Stomach (tissue), 9 donors: Measurements from ENCODE around the gene PCP4L1. TPM values are rescaled to one million over a fixed set of nuclear protein-coding genes. Genes with fewer than 3 reads are reported as not detected.
"Not testable (repeated sequence)": the region's sequence is repeated elsewhere in the genome, so short reads cannot be mapped to it uniquely, and the experiment has no call there.

Experiments used
- DNase-seq, 2 donors: peaks; one replicate each; pipeline versions ENCODE4 v3.0.0 to v3.0.0-alpha.2; 2013 to 2019
- H3K27ac ChIP-seq, 5 donors: fragments of 200-600 bp in 4 of 5; sonication (generic) in 4 of 5; one replicate each; pipeline ENCODE4 v1.5.1; 2013 to 2019; ENCODE audit warnings: mild to moderate bottlenecking in 1 of 5, moderate library complexity in 1 of 5
- H3K27me3 ChIP-seq, 3 donors: fragments of 200-600 bp; sonication (generic); one replicate each; pipeline ENCODE4 v1.5.1; 2017 to 2019; ENCODE audit warnings: mixed run types in 1 of 3
- H3K36me3 ChIP-seq, 4 donors: fragments of 200-600 bp; sonication (generic); 1 replicate in 3 of 4; 2 replicates in 1 of 4; pipeline ENCODE4 v1.5.1; 2016 to 2019
- H3K4me1 ChIP-seq, 4 donors: fragments of 200-600 bp; sonication (generic); one replicate each; pipeline ENCODE4 v1.5.1; 2016 to 2019
- H3K4me3 ChIP-seq, 4 donors: fragments of 200-600 bp; sonication (generic) in 3 of 4; one replicate each; pipeline ENCODE4 v1.5.1; 2016 to 2019; ENCODE audit warnings: mild to moderate bottlenecking in 1 of 4
- H3K9me3 ChIP-seq, 4 donors: fragments of 200-600 bp; sonication (generic); one replicate each; pipeline ENCODE4 v1.5.1; 2016 to 2019
- EP300 ChIP-seq: sonication (generic); formaldehyde crosslinking; IDR thresholded peaks from one replicate; pipeline ENCODE4 v1.6.1; 2017; ENCODE audit warnings: antibody characterized with exemption
- POLR2A ChIP-seq, 4 donors: fragments of 450-650 bp; IDR thresholded peaks; one replicate each; pipeline ENCODE4 v1.6.1; 2016; ENCODE audit warnings: antibody characterized with exemption in 4 of 4, control low read depth in 2 of 4, mild to moderate bottlenecking in 1 of 4, moderate library complexity in 1 of 4
- POLR2AphosphoS5 ChIP-seq, 3 donors: sonication (generic); formaldehyde crosslinking; IDR thresholded peaks; one replicate each; pipeline ENCODE4 v1.6.1; 2016; ENCODE audit warnings: antibody characterized with exemption in 3 of 3
- WGBS, 5 donors: extraction: QIAGEN DNeasy Blood & Tissue Kit in 3 of 5; methylation state at CpG; one replicate each; pipeline versions ENCODE4 v1.1.5 to v1.1.7; 2013 to 2018; 5-methylcytosine and 5-hydroxymethylcytosine counted together
- intact Hi-C: fragments of 100-400 bp; cut with DNase I; formaldehyde crosslinking; loops from one replicate; pipeline ENCODE4 v1.15.1; 2023; ENCODE audit warnings: low total_unique reads
- polyA plus RNA-seq, 3 donors: library from polyadenylated mRNA; stranded (reverse); fragments of 200-250 nt; gene quantifications; one replicate each; pipeline ENCODE4 v1.2.3, GENCODE V29; 2013
- total RNA-seq, 5 donors: library from RNA; depleted of rRNA; stranded (reverse); fragments of >200 nt; gene quantifications; one replicate each; pipeline versions ENCODE4 v1.1.0 to v1.2.3, GENCODE V29; 2014 to 2016
- TF ChIP-seq, protein P1 (sequence below), 7 experiments: fragments of 450-650 bp in 4 of 7; fragments of 200-600 bp in 3 of 7; sonication (generic) in 3 of 7; IDR thresholded peaks; one replicate each; pipeline ENCODE4 v1.5.1; 2016 to 2019; ENCODE audit warnings: antibody characterized with exemption in 7 of 7, control low read depth in 2 of 7, mild to moderate bottlenecking in 1 of 7
- donor health status: healthy with polysubstance abuse.
- donor health status: Bipolar disorder and iron deficiency.
- donor health status: healthy.

Gene PCP4L1
- total and polyA plus RNA-seq, 8 donors: 12.6 to 19.4 (median 17.6) TPM; not detected in 5

DNA sequence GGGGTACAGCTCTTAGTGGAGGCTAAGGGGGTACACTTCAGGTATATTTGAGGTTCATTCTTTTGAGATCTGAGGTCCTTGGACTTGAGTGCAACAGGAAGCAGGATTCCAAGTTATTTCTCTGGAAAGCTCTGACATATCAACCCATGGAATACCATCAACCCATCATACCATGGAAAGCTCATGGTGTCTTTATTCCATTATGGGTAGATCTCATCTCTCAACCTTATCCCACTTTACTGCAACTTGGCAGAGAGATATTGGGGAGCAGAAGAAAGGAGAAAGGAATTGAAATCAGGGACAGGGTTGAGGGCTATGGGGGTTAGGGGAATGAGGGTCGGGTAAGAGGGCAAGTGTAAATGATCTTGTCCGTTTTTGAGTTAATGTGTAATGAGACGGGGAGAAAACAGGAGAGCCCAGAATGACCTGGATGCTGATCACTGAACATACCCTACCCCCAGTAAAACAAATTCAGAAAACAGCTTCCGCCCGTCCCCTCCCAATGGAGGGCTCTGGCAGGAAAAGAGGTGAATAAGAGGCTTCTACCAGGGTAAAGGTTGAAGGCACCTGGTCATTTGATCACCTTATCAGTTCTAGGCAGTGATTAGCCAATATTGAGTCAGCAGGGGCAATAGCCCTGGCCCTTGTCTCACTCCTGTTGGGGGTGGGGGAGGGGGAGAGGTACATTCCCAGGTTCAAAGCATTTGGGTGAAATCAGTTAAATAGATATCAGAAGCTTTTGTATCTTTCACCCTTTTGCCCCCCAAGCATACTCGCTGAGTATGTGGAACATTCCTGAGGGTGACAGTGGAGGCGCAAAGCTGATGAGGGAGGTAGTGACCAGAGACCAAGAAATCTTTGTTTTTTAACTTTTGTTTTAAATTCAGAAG lies 34.5 kb upstream of the PCP4L1 start:
- peaks cover 10 to 18% (median 11%) of the 10 kb centered on the region in 4 donors for H3K36me3 ChIP-seq
- intact Hi-C loops: no loop called here
- WGBS, 5 donors: 67 to 79% (median 68%) methylated on average over 7 of the region's 7 CpGs
- DNase-seq: peak in 1 of 2 donors; percentile 57
- no peak overlapping the region for H3K27ac ChIP-seq
- peaks cover 16 to 42% (median 29%) of the 10 kb centered on the region in 4 donors for H3K4me1 ChIP-seq
- no peak overlapping the region for H3K4me3 ChIP-seq
- no peak for TF ChIP-seq POLR2AphosphoS5 (IDR thresholded peaks at IDR 0.05)
- no peaks in the 10 kb centered on the region for H3K9me3 ChIP-seq
- H3K27me3 ChIP-seq: no peaks in the 10 kb centered on the region

DNA sequence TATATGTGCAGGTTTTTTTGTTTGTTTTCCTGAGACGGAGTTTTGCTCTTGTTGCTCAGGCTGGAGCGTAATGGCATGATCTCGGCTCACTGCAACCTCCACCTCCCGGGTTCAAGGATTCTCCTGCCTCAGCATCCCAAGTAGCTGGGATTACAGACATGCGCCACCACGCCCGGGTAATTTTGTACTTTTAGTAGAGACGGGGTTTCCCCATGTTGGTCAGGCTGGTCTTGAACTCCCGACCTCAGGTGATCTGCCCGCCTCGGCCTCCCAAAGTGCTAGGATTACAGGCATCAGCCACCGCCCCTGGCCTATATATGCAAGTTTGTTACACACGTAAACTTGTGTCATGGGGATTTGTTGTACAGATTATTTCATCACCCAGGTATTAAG lies 33.9 kb upstream of the PCP4L1 start:
- Histone ChIP-seq H3K36me3 (peaks cover 16 to 23% (median 18%) of the 10 kb centered on the region in 4 donors), H3K4me1 (peaks cover 16 to 42% (median 29%) of the 10 kb centered on the region in 4 donors), H3K27ac (peak overlapping the region in 1 of 5 donors; percentile 79)
- not testable (repeated sequence) for H3K4me3 ChIP-seq, H3K27me3 ChIP-seq, H3K9me3 ChIP-seq, DNase-seq
- WGBS, 5 donors: 76 to 86% (median 84%) methylated on average over 13 of the region's 13 CpGs
- intact Hi-C loops: loop anchor here (5.0 kb wide), 1 partner anchor 158 kb away; no protein-coding TSS in a partner anchor

DNA sequence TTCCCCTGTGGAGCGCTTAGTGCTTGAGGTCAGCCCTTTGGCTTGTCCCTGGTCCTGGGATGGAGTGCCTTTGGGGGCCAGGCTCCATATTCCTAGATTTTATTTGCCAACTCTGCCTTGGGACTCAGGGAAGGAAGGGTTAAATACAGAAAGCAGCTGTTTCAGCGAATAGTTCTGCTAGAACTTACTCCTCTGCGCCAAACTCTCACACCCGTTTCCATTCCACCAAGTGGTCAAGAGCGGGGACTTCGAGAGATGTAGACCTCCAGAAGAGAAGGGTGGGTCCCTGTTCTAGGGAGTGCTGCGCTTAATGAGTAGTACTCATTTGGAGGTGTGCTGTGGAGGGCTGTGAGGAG lies 33.4 kb upstream of the PCP4L1 start:
- Histone ChIP-seq H3K27ac (peak overlapping the region in 4 of 5 donors; percentile 54 to 79 (median 74)), H3K27me3 (no peaks in the 10 kb centered on the region), H3K36me3 (peaks cover 20 to 27% (median 22%) of the 10 kb centered on the region in 4 donors), H3K4me1 (peaks cover 16 to 42% (median 29%) of the 10 kb centered on the region in 4 donors), H3K9me3 (no peaks in the 10 kb centered on the region), H3K4me3 (no peak overlapping the region)
- WGBS, 5 donors: 67 to 78% (median 74%) methylated on average over 7 of the region's 7 CpGs
- TF ChIP-seq POLR2A (IDR thresholded peaks at IDR 0.05): no peak
- TF ChIP-seq POLR2AphosphoS5 (IDR thresholded peaks at IDR 0.05): no peak
- no peak for TF ChIP-seq EP300
- TF ChIP-seq, protein P1, sequence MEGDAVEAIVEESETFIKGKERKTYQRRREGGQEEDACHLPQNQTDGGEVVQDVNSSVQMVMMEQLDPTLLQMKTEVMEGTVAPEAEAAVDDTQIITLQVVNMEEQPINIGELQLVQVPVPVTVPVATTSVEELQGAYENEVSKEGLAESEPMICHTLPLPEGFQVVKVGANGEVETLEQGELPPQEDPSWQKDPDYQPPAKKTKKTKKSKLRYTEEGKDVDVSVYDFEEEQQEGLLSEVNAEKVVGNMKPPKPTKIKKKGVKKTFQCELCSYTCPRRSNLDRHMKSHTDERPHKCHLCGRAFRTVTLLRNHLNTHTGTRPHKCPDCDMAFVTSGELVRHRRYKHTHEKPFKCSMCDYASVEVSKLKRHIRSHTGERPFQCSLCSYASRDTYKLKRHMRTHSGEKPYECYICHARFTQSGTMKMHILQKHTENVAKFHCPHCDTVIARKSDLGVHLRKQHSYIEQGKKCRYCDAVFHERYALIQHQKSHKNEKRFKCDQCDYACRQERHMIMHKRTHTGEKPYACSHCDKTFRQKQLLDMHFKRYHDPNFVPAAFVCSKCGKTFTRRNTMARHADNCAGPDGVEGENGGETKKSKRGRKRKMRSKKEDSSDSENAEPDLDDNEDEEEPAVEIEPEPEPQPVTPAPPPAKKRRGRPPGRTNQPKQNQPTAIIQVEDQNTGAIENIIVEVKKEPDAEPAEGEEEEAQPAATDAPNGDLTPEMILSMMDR (IDR thresholded peaks at IDR 0.05): no peak
- intact Hi-C loops: loop anchor here (5.0 kb wide), 1 partner anchor 157 kb away; no protein-coding TSS in a partner anchor
- DNase-seq: no peak

DNA sequence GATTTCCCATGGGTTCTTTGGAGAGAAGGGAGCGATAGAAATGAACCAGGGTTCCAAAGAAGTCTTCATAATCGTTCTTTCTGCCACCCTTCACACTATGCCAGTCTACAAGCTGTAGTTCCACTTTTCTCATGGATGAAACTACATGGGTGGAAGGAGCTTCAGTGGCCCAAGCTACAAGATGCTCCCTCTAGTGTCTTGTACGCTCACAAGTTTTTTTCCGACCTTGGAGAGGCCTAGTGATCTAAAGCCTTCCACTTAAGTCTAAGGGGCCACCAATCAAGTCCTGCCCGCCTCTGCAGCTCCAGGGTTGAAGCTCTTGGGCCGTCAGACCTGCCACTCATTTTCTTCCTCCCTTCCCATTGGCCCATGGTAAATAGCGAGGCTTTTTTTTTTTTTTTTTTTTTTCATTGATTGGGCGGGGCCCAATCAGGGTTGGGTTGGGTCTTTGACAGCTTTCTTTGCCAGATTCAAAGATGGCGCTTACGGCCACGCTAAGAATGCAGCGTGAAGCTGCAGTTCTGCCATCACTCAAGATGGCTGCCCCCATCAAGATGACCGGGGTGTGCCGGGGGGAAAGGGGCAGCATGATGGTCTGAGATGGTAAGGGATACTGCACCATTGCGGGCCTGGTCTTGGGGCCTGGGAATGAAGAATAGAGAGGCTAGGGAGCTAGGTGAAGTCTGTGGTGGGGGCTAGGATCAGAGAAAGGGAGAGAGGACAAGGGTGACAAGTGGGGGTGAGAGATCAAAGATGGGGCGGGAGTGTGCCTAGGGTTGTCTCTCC lies 32.8 kb upstream of the PCP4L1 start, which contains the start of gene TOMM40L:
Gene TOMM40L, plus strand, starts transcription at position 527 of the 786 bp plus-strand sequence. CDS start 430 bp downstream, outside the sequence.
- peaks cover 20 to 33% (median 27%) of the 10 kb centered on the region in 4 donors for H3K36me3 ChIP-seq
- H3K27ac ChIP-seq: peak within 1 kb of the TSS; percentile 52 to 84 (median 79)
- peaks cover 16 to 42% (median 29%) of the 10 kb centered on the region in 4 donors for H3K4me1 ChIP-seq
- intact Hi-C loops: loop anchor here (5.0 kb wide), 1 partner anchor 157 kb away; no protein-coding TSS in a partner anchor
- no peaks in the 10 kb centered on the region for H3K9me3 ChIP-seq
- no peaks in the 10 kb centered on the region for H3K27me3 ChIP-seq
- peak; percentile 84 to 98 for DNase-seq
- TF ChIP-seq POLR2A (IDR thresholded peaks at IDR 0.05): no peak
- peak in 1 of 3 donors; percentile 79 for TF ChIP-seq POLR2AphosphoS5 (IDR thresholded peaks at IDR 0.05)
- TF ChIP-seq, protein P1 (IDR thresholded peaks at IDR 0.05): peak in 4 of 7 experiments; percentile 18 to 49 (median 35)
- WGBS, 5 donors: 8 to 10% (median 8%) methylated on average over 16 of the region's 16 CpGs
- H3K4me3 ChIP-seq: peak within 1 kb of the TSS; percentile 65 to 83 (median 78)

DNA sequence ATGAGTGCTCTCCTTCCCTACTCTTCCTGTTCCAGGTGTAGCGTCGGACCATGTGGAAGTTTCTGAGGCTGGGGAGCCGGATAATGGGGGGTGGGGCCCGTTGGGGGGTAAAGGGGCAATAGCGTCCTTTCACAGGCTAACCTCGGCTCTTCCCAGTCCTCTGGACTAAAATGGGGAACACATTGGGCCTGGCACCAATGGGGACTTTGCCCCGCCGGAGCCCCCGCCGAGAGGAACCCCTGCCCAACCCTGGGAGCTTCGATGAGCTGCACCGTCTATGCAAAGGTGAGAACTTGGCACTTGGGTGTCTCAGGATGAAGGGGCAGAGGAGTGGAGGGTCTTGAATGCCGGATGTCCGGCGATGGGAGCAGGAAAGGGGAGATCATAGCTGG lies 32.2 kb upstream of the PCP4L1 start:
- 6 to 13% (median 9%) methylated on average over 14 to 15 of the region's 15 CpGs for WGBS, 5 donors
- DNase-seq: no peak
- Histone ChIP-seq H3K9me3 (no peaks in the 10 kb centered on the region), H3K27me3 (no peaks in the 10 kb centered on the region), H3K4me1 (peaks cover 16 to 42% (median 29%) of the 10 kb centered on the region in 4 donors), H3K4me3 (peak overlapping the region; percentile 65 to 83 (median 78)), H3K27ac (peak overlapping the region in 4 of 5 donors; percentile 75 to 84 (median 80)), H3K36me3 (peaks cover 20 to 37% (median 29%) of the 10 kb centered on the region in 4 donors)
- intact Hi-C loops: loop anchor here (5.0 kb wide), 1 partner anchor 156 kb away; no protein-coding TSS in a partner anchor
- TF ChIP-seq POLR2AphosphoS5 (IDR thresholded peaks at IDR 0.05) (no peak), EP300 (no peak)
